ENCODE results near the gene HIGD2A. TPM values are rescaled to one million over a fixed set of nuclear protein-coding genes. Genes with fewer than 3 reads are reported as not detected.
A peak's percentile ranks its signal among the peaks of the same experiment; 100 is the strongest.

Gene HIGD2A
- total and polyA plus RNA-seq, 2 of the 13 experiments (the other 11 are each of a cell fraction or from before 2014, with no cell fraction given) = 89.2 to 146 TPM

DNA sequence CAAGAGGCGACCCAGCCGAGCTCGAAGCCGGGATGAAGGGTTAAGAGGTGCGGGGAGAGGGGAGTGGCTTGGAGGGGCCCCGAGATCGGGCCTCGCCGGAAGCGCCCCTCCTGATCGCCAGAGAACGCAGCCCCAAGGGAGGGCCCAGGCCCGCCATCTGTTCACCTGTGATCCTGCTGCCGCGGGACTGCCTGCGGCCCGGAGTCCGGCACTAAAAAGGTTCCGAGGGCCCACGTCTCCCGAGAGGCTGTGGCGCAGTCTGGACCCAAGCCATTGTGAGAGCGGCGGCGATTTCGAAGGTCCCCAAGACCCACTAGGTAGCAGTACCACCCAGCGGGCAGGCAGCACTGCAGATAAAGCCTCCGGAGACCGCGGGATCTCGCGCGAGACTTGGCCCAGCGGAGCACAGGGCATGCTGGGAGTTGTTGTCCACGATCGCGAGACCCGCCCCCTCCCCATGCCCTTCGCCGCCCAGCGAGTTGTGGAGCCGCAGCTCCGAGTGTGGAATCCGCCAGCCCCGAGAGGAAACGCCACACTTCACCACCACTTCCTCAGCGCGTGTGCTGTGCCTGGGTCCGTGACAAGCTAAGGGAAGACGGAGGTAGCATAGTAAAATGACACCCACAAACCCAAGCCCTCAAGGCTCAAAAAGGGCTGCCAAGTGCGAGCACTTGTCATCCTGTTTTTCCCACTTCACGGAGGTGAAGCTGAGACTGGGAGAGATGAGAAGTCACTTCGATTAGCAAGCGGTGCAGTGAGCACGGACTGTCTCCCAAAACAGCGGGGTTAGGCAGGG, 26.9 kb upstream of the HIGD2A start, which contains the start of gene KIAA1191 (continued):
- TF ChIP-seq, protein P1, sequence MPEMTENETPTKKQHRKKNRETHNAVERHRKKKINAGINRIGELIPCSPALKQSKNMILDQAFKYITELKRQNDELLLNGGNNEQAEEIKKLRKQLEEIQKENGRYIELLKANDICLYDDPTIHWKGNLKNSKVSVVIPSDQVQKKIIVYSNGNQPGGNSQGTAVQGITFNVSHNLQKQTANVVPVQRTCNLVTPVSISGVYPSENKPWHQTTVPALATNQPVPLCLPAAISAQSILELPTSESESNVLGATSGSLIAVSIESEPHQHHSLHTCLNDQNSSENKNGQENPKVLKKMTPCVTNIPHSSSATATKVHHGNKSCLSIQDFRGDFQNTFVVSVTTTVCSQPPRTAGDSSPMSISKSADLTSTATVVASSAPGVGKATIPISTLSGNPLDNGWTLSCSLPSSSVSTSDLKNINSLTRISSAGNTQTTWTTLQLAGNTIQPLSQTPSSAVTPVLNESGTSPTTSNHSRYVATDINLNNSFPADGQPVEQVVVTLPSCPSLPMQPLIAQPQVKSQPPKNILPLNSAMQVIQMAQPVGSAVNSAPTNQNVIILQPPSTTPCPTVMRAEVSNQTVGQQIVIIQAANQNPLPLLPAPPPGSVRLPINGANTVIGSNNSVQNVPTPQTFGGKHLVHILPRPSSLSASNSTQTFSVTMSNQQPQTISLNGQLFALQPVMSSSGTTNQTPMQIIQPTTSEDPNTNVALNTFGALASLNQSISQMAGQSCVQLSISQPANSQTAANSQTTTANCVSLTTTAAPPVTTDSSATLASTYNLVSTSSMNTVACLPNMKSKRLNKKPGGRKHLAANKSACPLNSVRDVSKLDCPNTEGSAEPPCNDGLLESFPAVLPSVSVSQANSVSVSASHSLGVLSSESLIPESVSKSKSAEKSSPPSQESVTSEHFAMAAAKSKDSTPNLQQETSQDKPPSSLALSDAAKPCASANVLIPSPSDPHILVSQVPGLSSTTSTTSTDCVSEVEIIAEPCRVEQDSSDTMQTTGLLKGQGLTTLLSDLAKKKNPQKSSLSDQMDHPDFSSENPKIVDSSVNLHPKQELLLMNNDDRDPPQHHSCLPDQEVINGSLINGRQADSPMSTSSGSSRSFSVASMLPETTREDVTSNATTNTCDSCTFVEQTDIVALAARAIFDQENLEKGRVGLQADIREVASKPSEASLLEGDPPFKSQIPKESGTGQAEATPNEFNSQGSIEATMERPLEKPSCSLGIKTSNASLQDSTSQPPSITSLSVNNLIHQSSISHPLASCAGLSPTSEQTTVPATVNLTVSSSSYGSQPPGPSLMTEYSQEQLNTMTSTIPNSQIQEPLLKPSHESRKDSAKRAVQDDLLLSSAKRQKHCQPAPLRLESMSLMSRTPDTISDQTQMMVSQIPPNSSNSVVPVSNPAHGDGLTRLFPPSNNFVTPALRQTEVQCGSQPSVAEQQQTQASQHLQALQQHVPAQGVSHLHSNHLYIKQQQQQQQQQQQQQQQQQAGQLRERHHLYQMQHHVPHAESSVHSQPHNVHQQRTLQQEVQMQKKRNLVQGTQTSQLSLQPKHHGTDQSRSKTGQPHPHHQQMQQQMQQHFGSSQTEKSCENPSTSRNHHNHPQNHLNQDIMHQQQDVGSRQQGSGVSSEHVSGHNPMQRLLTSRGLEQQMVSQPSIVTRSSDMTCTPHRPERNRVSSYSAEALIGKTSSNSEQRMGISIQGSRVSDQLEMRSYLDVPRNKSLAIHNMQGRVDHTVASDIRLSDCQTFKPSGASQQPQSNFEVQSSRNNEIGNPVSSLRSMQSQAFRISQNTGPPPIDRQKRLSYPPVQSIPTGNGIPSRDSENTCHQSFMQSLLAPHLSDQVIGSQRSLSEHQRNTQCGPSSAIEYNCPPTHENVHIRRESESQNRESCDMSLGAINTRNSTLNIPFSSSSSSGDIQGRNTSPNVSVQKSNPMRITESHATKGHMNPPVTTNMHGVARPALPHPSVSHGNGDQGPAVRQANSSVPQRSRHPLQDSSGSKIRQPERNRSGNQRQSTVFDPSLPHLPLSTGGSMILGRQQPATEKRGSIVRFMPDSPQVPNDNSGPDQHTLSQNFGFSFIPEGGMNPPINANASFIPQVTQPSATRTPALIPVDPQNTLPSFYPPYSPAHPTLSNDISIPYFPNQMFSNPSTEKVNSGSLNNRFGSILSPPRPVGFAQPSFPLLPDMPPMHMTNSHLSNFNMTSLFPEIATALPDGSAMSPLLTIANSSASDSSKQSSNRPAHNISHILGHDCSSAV (CRISPR knock-in tag; IDR thresholded peaks at IDR 0.05; ENCODE audit: borderline replicate concordance) = no peak
- no peak for TF ChIP-seq ZNF530 (CRISPR knock-in tag; IDR thresholded peaks at IDR 0.05; ENCODE audit: low read depth)
- TF ChIP-seq HNRNPLL (IDR thresholded peaks at IDR 0.05; ENCODE audit: low read depth, low read length, poor library complexity, severe bottlenecking) = peak; percentile 60
- TF ChIP-seq MED13 (CRISPR knock-in tag; IDR thresholded peaks at IDR 0.05) = no peak
- TF ChIP-seq HNF4G (IDR thresholded peaks at IDR 0.05; ENCODE audit: borderline replicate concordance, low read depth, low read length) = peak; percentile 8; the same call in 1 of the 2 replicates
- TF ChIP-seq HNF4G (CRISPR knock-in tag; IDR thresholded peaks at IDR 0.05; ENCODE audit: borderline replicate concordance, low read depth) = peak; percentile 55; the same call in 1 of the 2 replicates
- TF ChIP-seq FOXJ3 (CRISPR knock-in tag; IDR thresholded peaks at IDR 0.05; ENCODE audit: borderline replicate concordance) = peak; percentile 42; the same call in 1 of the 2 replicates
- no peak for TF ChIP-seq ZFP36 (IDR thresholded peaks at IDR 0.05; ENCODE audit: borderline replicate concordance, low read depth, low read length, partially characterized antibody)
- TF ChIP-seq TBX2 (CRISPR knock-in tag; IDR thresholded peaks at IDR 0.05; ENCODE audit: borderline replicate concordance) = peak; percentile 43
- TF ChIP-seq, protein P2, sequence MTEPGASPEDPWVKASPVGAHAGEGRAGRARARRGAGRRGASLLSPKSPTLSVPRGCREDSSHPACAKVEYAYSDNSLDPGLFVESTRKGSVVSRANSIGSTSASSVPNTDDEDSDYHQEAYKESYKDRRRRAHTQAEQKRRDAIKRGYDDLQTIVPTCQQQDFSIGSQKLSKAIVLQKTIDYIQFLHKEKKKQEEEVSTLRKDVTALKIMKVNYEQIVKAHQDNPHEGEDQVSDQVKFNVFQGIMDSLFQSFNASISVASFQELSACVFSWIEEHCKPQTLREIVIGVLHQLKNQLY (CRISPR knock-in tag; IDR thresholded peaks at IDR 0.05) = peak; percentile 45; the same call in 1 of the 2 replicates
- TF ChIP-seq THRA (CRISPR knock-in tag; IDR thresholded peaks at IDR 0.05; ENCODE audit: borderline replicate concordance) = no peak; the same call in 1 of the 2 replicates
- TF ChIP-seq HOXA9 (CRISPR knock-in tag; IDR thresholded peaks at IDR 0.05; ENCODE audit: borderline replicate concordance) = no peak
- peak; percentile 30; the same call in 1 of the 2 replicates for TF ChIP-seq NFYC (CRISPR knock-in tag; IDR thresholded peaks at IDR 0.05)
- peak; percentile 19; the same call in 1 of the 2 replicates for TF ChIP-seq KLF13 (CRISPR knock-in tag; IDR thresholded peaks at IDR 0.05)
- peak; percentile 82; the same call in 1 of the 2 replicates for TF ChIP-seq ZNF614 (CRISPR knock-in tag; IDR thresholded peaks at IDR 0.05; ENCODE audit: borderline replicate concordance)
- TF ChIP-seq HNRNPUL1 (IDR thresholded peaks at IDR 0.05; ENCODE audit: low read depth, low read length) = no peak
- peak; percentile 73; the same call in 1 of the 2 replicates for TF ChIP-seq ZKSCAN8 (CRISPR knock-in tag; IDR thresholded peaks at IDR 0.05; ENCODE audit: borderline replicate concordance)
- peak; percentile 64; the same call in 1 of the 2 replicates for TF ChIP-seq ZFP37 (CRISPR knock-in tag; IDR thresholded peaks at IDR 0.05; ENCODE audit: borderline replicate concordance)

Measured in HepG2 (cell line).